ENCODE data around the gene MARVELD2. TPM values are rescaled to one million over a fixed set of nuclear protein-coding genes. Genes with fewer than 3 reads are reported as not detected.
"Not testable (repeated sequence)": the region's sequence is repeated elsewhere in the genome, so short reads cannot be mapped to it uniquely, and the experiment has no call there.

Gene MARVELD2
- total RNA-seq, 2 donors from 2014 or later, result 1.6 to 2.3 TPM

DNA sequence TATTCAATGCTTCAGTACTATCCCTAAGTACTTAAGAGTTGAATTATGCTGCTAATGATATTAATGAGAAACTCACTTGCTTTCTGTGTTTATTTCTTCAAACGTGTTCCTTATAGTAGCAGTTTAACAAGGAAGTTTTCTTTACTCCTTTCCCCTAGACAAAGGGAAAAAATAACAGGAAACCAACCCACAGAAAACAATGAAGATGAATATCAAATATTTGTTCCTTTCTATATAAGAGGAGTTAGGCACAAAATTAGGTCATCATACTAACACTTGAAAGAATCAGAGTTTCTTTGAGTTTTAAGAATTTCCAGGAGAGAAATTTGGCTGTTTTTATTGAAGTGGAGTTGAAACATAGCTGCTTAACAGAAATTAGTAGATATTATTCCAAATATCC is 62.3 kb downstream of the MARVELD2 start:
- H3K27ac ChIP-seq, result no peak overlapping the region
- TF ChIP-seq CTCF (IDR thresholded peaks at IDR 0.05), result no peak
- H3K36me3 ChIP-seq, result no peaks in the 10 kb centered on the region
- H3K9me3 ChIP-seq, result no peaks in the 10 kb centered on the region
- no peaks in the 10 kb centered on the region for H3K27me3 ChIP-seq
- DNase-seq (ENCODE audit: low spot score), result no peak
- H3K4me1 ChIP-seq, result no peaks in the 10 kb centered on the region
- H3K4me3 ChIP-seq, result no peak overlapping the region

GRCh38 chr5:69478296-69478695 is 63.4 kb downstream of the MARVELD2 start:
- H3K9me3 ChIP-seq; H3K36me3 ChIP-seq; H3K4me1 ChIP-seq; H3K27me3 ChIP-seq; H3K27ac ChIP-seq; DNase-seq (ENCODE audit: low spot score); H3K4me3 ChIP-seq: not testable (repeated sequence)

DNA sequence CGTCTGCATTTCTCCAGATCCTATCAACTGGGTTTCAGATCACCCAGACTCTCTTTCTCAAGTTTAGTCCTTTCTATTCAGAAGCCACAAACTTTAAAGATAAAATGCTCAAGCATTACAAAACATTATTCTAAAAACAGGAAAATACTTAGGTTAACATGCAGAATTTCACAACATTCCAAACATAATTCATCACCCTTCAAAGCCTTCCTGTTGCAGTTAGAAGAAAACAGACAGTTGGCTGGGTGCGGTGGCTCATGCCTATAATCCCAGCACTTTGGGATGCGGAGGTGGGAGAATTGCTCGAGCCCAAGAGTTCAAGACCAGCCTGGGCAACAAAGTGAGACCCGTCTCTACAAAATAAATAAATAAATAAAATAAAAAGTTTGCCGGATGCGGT is 70.0 kb downstream of the MARVELD2 start:
- Histone ChIP-seq H3K36me3 (no peaks in the 10 kb centered on the region), H3K4me3 (no peak overlapping the region)

DNA sequence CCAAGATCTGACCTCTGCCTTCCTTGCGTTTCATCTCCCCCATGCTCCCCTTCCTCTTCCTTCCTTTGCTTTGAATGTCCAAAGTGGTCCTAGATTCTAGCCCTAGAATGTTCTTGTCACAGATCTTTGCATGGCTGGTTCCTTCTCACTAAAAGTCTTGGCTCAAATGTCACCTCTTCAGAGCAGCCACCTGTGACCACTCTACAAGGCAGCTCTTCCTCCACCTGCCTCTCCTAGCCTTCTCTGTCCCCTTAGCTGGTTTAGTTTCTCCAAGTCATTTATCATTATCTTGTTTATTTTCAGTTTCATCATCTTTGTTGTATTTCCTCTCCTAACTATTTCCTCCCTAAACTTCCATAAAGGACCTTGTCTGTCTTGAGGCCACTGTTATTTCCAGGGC is 70.6 kb downstream of the MARVELD2 start:
- Histone ChIP-seq H3K4me1 (no peaks in the 10 kb centered on the region), H3K27ac (no peak overlapping the region), H3K4me3 (no peak overlapping the region), H3K27me3 (no peaks in the 10 kb centered on the region), H3K9me3 (no peaks in the 10 kb centered on the region), H3K36me3 (no peaks in the 10 kb centered on the region)
- DNase-seq (ENCODE audit: low spot score), result no peak
- no peak for TF ChIP-seq CTCF (IDR thresholded peaks at IDR 0.05)

More for the DNA sequence above, 70.0 kb downstream of the MARVELD2 start:
- DNase-seq (ENCODE audit: low spot score), result no peak
- Histone ChIP-seq H3K27ac (no peak overlapping the region), H3K27me3 (no peaks in the 10 kb centered on the region), H3K4me1 (no peaks in the 10 kb centered on the region), H3K9me3 (no peaks in the 10 kb centered on the region)
- TF ChIP-seq CTCF (IDR thresholded peaks at IDR 0.05), result no peak

DNA sequence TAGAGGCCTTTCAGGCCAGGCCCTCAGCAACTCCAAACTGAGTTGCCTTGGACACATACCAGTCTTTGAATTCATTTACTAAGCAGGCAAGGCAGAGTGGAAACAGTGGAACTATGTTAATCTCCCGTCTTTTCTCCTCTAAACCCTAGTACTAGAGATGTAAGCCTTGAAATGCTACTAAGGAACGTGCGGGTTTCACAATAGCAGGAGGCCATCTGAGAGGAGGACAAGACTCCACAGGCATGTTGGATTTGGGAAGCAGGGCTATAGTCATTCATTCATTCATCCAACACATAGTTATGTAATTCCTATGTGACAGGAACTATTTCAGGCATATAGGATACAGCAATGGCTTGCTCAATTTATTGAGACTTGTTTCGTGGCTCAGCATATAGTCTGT is 74.3 kb downstream of the MARVELD2 start:
- no peak for TF ChIP-seq CTCF (IDR thresholded peaks at IDR 0.05)
- peaks cover 0 to 24% of the 10 kb centered on the region in 2 donors for H3K4me1 ChIP-seq
- H3K36me3 ChIP-seq, result no peaks in the 10 kb centered on the region
- peaks cover 0 to 6% of the 10 kb centered on the region in 2 donors for H3K27me3 ChIP-seq
- H3K9me3 ChIP-seq, result no peaks in the 10 kb centered on the region
- DNase-seq (ENCODE audit: low spot score), result no peak
- no peak overlapping the region for H3K4me3 ChIP-seq
- no peak overlapping the region for H3K27ac ChIP-seq

DNA sequence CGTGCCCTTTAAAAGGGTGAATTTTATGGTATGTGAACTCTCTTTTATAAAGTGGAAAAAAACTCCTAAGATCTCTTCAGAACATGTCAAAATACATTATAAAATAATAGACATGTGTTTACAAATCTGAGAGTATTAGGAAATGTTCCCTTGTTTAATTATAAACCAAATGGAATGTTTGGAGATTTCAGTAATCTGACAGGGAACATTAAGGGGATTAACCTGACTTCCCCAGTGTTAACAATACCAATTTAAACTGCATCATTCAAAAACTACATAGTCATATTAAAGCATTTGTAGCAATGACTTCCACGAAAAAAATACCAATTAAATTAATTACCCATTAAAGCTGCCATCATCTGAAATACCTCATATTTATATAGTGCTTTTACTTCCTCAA is 76.1 kb downstream of the MARVELD2 start:
- Histone ChIP-seq H3K27me3 (peaks cover 0 to 6% of the 10 kb centered on the region in 2 donors), H3K9me3 (no peaks in the 10 kb centered on the region), H3K27ac (no peak overlapping the region), H3K36me3 (no peaks in the 10 kb centered on the region), H3K4me1 (peaks cover 0 to 25% of the 10 kb centered on the region in 2 donors), H3K4me3 (no peak overlapping the region)
- DNase-seq (ENCODE audit: low spot score), result no peak
- no peak for TF ChIP-seq CTCF (IDR thresholded peaks at IDR 0.05)

Measured in right atrium auricular region (tissue), 2 donors.